Mucosa of gallbladder (tissue), 1 donor: Measurements from ENCODE around the gene SBF2. TPM values are rescaled to one million over a fixed set of nuclear protein-coding genes. Genes with fewer than 3 reads are reported as not detected.

ENCODE experiments used
- DNase-seq: peaks from one replicate; pipeline ENCODE4 v3.0.0-alpha.2; 2020; ENCODE audit warnings: low spot score
- total RNA-seq: library from RNA; stranded (reverse); gene quantifications from one replicate; pipeline ENCODE4 v1.2.1, GENCODE V29; 2021
- donor health status: DM: no; HTN: no; CAD: no.

The SBF2 gene
- total RNA-seq, 1 donor from 2014 or later: 53.1 TPM

DNA sequence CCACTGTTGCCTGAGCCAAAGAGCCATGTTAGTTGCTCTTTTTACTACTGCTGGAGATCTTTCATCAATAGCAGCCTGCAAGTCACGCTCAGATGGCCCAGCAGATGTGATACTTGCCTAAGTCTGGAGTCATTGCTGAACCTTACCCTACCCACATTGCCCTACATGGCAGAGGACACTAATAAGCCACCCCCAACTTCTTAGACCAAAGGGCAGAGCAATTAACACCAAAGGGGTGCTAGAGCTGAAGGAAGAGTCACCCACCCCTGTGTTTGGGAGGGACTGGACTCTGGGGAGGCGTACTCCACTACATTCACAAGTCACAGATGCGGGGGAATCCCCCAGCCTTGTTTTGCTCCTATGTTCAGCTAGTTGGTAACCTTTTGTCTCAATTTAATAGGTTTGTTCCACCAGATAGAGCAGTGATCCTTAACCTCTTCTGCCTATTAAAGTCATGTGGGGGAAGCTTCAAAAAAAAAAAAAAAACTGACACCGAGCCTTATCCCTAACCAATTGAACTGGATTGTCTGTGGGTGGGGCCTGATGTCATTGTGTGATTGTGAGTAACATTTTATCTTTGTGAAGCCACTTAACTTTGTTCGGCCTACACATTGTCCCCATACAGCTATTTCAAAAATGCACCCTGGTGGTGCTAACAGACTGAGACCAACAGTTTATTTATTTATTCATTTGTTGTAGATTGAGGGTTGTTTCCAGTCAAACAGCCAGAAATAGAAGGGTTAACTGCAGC is 23.9 kb upstream of the SBF2 start:
- DNase-seq: no peak

GRCh38 chr11:10317151-10317755 is 23.2 kb upstream of the SBF2 start:
- DNase-seq: no peak

DNA sequence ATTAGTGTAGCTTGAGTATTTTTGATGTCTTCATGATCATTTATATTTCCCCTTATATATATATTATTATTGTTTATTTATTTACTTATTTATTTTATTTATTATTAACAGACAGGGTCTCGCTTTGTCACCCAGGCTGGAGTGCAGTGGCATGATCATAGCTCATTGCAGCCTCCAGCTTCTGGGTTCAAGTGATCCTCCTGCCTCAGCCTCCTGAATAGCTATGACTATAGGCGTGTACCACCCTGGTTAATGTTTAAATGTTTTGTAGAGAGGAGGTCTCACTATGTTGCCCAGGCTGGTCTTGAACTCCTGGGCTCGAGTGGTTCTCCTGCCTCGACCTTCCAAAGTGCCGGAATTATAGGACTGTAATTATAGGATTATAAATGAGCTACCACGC is 21.1 kb upstream of the SBF2 start:
- DNase-seq: no peak

DNA sequence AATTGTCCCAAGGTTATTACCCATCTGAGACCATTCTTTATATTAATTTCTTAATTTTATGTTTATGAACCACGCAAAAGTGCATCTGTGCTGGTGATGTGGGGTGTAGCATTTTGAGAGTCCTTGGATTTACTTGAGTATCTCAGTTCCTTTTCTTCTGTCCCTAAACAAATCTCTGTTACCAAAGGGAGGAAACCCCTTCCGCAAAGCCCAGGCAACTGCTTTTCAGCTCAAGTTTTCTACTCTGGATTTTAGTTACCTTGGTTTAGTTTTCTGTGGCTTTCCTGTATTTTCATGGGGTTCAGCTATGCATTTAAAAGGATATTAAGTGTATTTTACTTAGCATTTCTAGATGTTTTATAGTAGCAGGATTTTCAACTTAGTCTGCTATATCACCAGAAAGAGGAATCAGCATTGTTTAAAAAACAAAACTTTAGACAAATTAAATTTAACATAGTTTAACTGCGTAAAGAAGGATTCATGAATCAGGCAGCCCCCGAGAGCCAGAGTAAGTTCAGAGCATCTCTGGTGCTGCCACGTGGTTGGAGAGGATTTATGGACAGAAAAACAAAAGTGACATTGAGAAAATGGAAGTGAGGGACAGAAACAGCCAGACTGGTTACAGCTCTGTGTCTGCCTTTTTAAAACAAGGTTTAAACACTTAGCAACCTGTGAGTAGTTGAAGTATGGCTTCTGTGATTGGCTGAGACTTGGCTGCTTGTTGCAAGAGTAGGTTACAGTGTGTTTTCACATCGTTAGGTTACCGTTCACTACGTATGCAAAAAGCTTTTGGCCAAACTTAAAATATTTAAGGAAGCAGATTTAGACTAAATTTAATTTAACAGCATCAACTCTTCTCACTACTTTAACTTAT is 20.4 kb upstream of the SBF2 start:
- peak; percentile 51 for DNase-seq

GRCh38 chr11:10311802-10312201 is 17.8 kb upstream of the SBF2 start:
- DNase-seq: no peak

- no peak for DNase-seq
Measured at GRCh38 chr11:10310301-10310841, 16.4 kb upstream of the SBF2 start.

GRCh38 chr11:10309163-10310093 is 15.4 kb upstream of the SBF2 start:
- DNase-seq: peak; percentile 85

GRCh38 chr11:10308201-10308954 is 14.4 kb upstream of the SBF2 start:
- no peak for DNase-seq

DNA sequence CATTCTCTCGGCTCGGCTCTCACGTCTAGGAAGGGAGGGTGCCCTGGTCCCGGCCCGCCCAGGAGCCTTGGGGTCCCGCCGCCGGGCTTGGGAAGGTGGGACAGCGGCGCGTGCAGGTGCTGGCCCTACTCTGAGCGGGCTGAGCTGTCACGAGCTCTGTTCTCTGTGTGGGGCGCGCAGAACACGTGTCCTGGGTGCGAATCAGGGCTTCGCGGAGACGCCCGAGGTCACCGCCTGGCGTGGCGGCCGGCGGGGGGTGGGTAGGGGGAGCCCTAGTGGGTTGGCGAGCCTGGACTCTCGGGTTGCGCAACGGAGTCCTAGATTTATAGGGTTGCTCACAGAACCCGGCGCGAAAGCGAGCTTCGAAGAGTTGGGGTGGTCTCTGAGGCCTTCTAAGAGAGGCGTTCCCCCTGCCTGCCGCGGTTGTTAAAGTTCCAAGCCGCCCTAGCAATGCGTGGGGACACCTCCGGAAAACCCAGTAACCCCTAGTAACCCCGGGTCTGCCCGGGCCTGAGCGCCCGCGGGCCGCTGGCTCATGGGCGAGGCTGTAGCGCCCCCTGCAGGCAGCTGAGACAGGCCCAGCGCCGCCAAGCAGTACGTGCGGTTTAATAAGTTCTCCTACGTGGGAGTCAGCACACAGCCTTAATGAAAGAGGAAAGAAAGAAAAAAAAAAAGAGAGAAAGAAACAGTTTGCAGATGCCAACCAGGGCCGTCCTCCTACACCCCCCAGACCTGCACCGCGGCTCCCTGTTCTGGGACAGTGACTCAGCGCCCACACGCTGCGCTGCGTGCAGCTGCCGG is 13.6 kb upstream of the SBF2 start:
- DNase-seq: peak; percentile 87

DNA sequence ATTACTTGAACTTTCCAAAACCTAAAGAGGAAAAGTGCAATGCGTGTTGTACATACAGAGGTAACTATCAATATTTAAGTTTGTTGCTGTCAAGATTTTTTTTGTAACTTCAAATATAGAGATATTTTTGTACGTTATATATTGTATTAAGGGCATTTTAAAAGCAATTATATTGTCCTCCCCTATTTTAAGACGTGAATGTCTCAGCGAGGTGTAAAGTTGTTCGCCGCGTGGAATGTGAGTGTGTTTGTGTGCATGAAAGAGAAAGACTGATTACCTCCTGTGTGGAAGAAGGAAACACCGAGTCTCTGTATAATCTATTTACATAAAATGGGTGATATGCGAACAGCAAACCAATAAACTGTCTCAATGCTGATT is 13.0 kb upstream of the SBF2 start:
- no peak for DNase-seq

DNA sequence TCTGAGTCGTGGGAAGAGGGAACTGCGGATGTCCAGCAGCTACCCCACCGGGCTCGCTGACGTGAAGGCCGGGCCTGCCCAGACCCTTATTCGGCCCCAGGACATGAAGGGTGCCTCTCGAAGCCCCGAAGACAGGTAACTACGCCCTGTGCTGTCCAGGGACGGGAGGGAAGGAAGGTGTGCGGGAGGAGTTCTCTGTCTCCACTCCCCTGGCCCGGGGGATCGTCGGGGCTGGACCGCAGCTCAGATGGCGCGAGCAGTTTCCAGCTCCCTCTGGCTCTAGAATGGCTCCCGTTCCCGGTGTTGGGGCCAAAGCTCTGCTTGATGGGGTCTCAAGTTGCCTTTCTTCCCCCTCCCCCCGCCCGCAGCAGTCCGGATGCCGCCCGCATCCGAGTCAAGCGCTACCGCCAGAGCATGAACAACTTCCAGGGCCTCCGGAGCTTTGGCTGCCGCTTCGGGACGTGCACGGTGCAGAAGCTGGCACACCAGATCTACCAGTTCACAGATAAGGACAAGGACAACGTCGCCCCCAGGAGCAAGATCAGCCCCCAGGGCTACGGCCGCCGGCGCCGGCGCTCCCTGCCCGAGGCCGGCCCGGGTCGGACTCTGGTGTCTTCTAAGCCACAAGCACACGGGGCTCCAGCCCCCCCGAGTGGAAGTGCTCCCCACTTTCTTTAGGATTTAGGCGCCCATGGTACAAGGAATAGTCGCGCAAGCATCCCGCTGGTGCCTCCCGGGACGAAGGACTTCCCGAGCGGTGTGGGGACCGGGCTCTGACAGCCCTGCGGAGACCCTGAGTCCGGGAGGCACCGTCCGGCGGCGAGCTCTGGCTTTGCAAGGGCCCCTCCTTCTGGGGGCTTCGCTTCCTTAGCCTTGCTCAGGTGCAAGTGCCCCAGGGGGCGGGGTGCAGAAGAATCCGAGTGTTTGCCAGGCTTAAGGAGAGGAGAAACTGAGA is 12.2 kb upstream of the SBF2 start:
- DNase-seq: no peak

GRCh38 chr11:10305262-10305963 is 11.4 kb upstream of the SBF2 start:
- no peak for DNase-seq

GRCh38 chr11:10304495-10305261 is 10.7 kb upstream of the SBF2 start, which contains the start of gene ADM:
TSS of gene ADM (plus strand) at chr11:10305073. CDS start at chr11:10305701, 628 bp downstream.
- DNase-seq: peak; percentile 91

DNA sequence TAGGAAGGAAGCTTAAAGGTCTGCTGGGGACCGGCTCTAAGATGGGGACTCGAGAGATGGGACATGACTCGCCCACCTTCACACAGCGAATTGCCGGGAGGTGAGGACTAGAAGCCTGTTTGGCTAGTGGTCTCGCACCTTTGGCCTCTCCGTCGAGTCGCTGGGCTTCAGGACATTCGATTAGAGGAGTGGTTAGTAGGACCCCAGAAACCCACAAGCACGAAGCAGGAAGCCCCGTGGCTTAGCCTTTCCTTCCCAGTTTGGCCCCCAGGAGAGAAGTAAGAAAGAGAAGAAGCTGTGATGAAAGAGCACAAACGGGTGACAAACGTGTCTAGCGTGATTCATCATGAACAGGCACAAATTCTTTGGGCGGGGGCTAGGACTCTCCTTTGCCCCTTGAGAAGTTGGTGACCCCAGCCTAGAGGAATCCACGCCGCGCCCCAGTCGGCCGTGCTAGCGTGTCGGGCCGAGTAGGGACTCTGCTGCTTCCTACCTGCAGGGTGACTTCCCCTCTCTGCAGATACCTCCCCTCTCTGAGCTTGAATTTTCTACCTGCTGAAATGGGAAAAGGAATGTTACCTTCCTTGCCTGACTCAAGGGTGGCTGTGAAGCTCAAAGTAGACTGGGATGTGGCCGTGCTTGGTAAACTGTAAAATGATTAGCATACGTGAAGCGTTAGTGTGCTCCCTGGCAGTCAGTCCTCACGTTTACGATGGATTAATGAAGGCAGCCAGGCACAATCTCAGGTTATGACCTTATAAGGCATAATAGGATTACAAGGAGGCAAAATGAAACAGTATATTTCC is 9.7 kb upstream of the SBF2 start:
- DNase-seq: no peak

DNA sequence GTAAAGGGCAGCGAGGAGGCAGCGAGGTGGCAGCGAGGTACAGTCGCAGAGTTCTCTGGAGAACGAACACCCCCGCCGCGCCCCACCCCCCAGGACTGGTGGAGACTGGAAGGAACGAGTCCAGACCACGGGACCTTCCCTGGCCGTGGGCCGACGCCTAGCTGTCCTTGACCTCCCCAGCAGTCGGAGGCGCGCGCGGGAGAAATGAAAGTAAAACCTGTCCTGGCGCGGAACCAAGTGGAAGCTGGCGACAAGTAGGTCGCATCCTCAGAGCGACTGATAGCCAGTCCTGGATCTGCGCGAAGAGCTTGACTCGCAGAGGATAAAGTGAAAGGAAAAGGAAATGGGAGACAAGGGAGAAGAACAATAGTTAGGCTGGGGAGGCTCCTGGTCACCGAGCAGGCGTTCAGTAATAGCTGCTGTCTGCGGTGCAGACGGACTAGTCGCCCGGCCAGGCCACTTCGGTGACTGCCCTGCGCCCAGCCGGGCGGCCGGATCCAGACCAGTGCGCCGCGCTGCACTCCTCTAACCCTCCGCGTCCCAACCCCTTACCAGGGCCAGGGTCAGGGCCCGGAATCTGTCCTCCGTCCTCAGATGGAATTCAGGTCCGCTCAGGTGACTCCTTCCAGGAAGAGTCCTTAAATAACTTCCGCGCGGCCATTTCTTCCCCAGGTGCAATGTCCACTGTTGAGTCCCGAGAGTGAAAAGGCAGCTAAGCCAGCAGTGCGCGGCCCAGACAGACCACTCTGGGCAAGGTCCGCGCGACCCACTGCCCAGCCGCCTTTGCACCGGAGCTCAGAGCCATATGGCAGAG is 8.9 kb upstream of the SBF2 start:
- DNase-seq: peak; percentile 91
